ENCODE results near the gene ANO1.

DNA sequence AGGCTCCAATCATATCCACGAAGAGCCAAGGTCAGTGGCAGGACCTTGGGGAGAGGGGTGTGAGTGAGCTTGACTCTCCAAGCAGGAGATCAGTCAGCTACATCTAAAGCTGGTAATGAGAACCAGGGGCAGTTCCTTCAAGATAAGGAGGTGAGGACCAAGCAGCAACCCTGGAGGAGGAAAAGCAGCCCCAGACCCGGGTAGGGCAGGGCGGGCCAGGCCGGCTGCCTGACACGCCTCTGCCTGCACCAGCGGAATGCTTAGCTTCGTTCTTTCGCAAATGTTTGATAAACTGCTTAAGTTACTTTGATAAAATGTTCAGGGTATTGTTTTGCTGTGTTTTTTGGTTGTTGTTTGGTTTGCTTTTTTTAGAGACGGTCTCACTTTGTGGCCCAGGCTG lies 106.3 kb downstream of the ANO1 start:
- no peak for TF ChIP-seq ZFX (IDR thresholded peaks at IDR 0.05; ENCODE audit: borderline replicate concordance)
- TF ChIP-seq, protein P1, sequence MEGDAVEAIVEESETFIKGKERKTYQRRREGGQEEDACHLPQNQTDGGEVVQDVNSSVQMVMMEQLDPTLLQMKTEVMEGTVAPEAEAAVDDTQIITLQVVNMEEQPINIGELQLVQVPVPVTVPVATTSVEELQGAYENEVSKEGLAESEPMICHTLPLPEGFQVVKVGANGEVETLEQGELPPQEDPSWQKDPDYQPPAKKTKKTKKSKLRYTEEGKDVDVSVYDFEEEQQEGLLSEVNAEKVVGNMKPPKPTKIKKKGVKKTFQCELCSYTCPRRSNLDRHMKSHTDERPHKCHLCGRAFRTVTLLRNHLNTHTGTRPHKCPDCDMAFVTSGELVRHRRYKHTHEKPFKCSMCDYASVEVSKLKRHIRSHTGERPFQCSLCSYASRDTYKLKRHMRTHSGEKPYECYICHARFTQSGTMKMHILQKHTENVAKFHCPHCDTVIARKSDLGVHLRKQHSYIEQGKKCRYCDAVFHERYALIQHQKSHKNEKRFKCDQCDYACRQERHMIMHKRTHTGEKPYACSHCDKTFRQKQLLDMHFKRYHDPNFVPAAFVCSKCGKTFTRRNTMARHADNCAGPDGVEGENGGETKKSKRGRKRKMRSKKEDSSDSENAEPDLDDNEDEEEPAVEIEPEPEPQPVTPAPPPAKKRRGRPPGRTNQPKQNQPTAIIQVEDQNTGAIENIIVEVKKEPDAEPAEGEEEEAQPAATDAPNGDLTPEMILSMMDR (IDR thresholded peaks at IDR 0.05): no peak
